Trophoblast cell (in vitro differentiated cells and primary cell): ENCODE results near the gene MYO5A.

Source experiments
- DNase-seq, 2 donors: peaks; one replicate each; pipeline ENCODE4 v3.0.0-alpha.2; 2016
- H2AFZ ChIP-seq: 2 replicates; pipeline ENCODE4 v1.6.1; 2013; ENCODE audit warnings: low read length, moderate library complexity, mild to moderate bottlenecking; ENCODE audit not compliant: insufficient read depth, poor library complexity
- H2AK5ac ChIP-seq: 2 replicates; pipeline ENCODE4 v1.6.1; 2013; ENCODE audit warnings: mild to moderate bottlenecking, low read length
- H2BK120ac ChIP-seq: 2 replicates; pipeline ENCODE4 v1.6.1; 2013; ENCODE audit warnings: low read length, mild to moderate bottlenecking, moderate library complexity; ENCODE audit not compliant: insufficient read depth, poor library complexity
- H2BK12ac ChIP-seq: 2 replicates; pipeline ENCODE4 v1.6.1; 2013; ENCODE audit warnings: mild to moderate bottlenecking, low read length, moderate library complexity
- H2BK5ac ChIP-seq: 2 replicates; pipeline ENCODE4 v1.6.1; 2013; ENCODE audit warnings: low read length, low read depth, moderate library complexity, mild to moderate bottlenecking; ENCODE audit not compliant: poor library complexity
- H3K14ac ChIP-seq: 2 replicates; pipeline ENCODE4 v1.6.1; 2013; ENCODE audit warnings: mild to moderate bottlenecking, low read length
- H3K18ac ChIP-seq: 2 replicates; pipeline ENCODE4 v1.6.1; 2013; ENCODE audit warnings: mild to moderate bottlenecking, low read length
- H3K23ac ChIP-seq: 2 replicates; pipeline ENCODE4 v1.6.1; 2013; ENCODE audit warnings: low read length
- H3K27ac ChIP-seq: 2 replicates; pipeline ENCODE4 v1.5.1; 2013; ENCODE audit warnings: low read depth, mild to moderate bottlenecking, inconsistent platforms, low read length, moderate library complexity
- H3K27me3 ChIP-seq: 2 replicates; pipeline ENCODE4 v1.6.1; 2013; ENCODE audit warnings: inconsistent platforms, mild to moderate bottlenecking, low read length, moderate library complexity; ENCODE audit not compliant: insufficient read depth
- H3K36me3 ChIP-seq, 2 experiments: 1 replicate in 1 of 2; 2 replicates in 1 of 2; pipeline ENCODE4 v1.6.1; 2013; ENCODE audit warnings: low read length in 2 of 2, mild to moderate bottlenecking in 2 of 2, moderate library complexity in 1 of 2; ENCODE audit not compliant: insufficient read depth in 2 of 2, control insufficient read depth in 1 of 2
- H3K4ac ChIP-seq: 2 replicates; pipeline ENCODE4 v1.6.1; 2013; ENCODE audit warnings: low read depth, mild to moderate bottlenecking, low read length, moderate library complexity
- H3K4me1 ChIP-seq, 2 experiments: 1 replicate in 1 of 2; 2 replicates in 1 of 2; pipeline ENCODE4 v1.6.1; 2013; ENCODE audit warnings: low read length in 2 of 2, mild to moderate bottlenecking in 2 of 2, moderate library complexity in 1 of 2; ENCODE audit not compliant: insufficient read depth in 2 of 2, control insufficient read depth in 1 of 2
- H3K4me2 ChIP-seq: 2 replicates; pipeline ENCODE4 v1.6.1; 2013; ENCODE audit warnings: inconsistent platforms, mild to moderate bottlenecking, low read length, moderate library complexity
- H3K4me3 ChIP-seq: 2 replicates; pipeline ENCODE4 v1.5.1; 2013; ENCODE audit warnings: mild to moderate bottlenecking, low read depth, low read length, inconsistent platforms
- H3K79me1 ChIP-seq: one replicate; pipeline ENCODE4 v1.6.1; 2013; ENCODE audit warnings: low read length
- H3K79me2 ChIP-seq: 2 replicates; pipeline ENCODE4 v1.6.1; 2013; ENCODE audit warnings: low read length, mild to moderate bottlenecking; ENCODE audit not compliant: control insufficient read depth, insufficient read depth, poor library complexity
- H3K9ac ChIP-seq: 2 replicates; pipeline ENCODE4 v1.6.1; 2013; ENCODE audit warnings: mild to moderate bottlenecking, low read length
- H3K9me3 ChIP-seq: 2 replicates; pipeline ENCODE4 v1.6.1; 2013; ENCODE audit warnings: low read depth, mild to moderate bottlenecking, control low read depth, inconsistent platforms, low read length; ENCODE audit not compliant: insufficient read depth
- H4K12ac ChIP-seq: 2 replicates; pipeline ENCODE4 v1.6.1; 2013; ENCODE audit warnings: low read depth, mild to moderate bottlenecking, low read length, moderate library complexity
- H4K8ac ChIP-seq: 2 replicates; pipeline ENCODE4 v1.6.1; 2013; ENCODE audit warnings: low read depth, mild to moderate bottlenecking, low read length, moderate library complexity
- H4K91ac ChIP-seq: one replicate; pipeline ENCODE4 v1.6.1; 2013; ENCODE audit warnings: low read depth, mild to moderate bottlenecking, low read length, moderate library complexity
- WGBS: extraction: QIAGEN DNeasy Blood & Tissue Kit; methylation state at CpG from one replicate; pipeline ENCODE4 v1.1.7; 2013; ENCODE audit warnings: missing lambda C conversion rate; ENCODE audit not compliant: insufficient read length, insufficient coverage; ENCODE audit errors: extremely low coverage; 5-methylcytosine and 5-hydroxymethylcytosine counted together

Gene MYO5A

GRCh38 chr15:52480990-52481389 is 47.7 kb downstream of the MYO5A start:
- no peaks in the 10 kb centered on the region for H3K4me1 ChIP-seq
- H3K14ac ChIP-seq = no peak overlapping the region
- no peak overlapping the region for H3K27ac ChIP-seq
- WGBS = no CpG with 5 or more reads among the region's 1 CpG
- H4K8ac ChIP-seq = no peak overlapping the region
- H4K91ac ChIP-seq = no peak overlapping the region
- H3K4me2 ChIP-seq = no peak overlapping the region
- H2AK5ac ChIP-seq = no peak overlapping the region
- no peaks in the 10 kb centered on the region for H3K27me3 ChIP-seq
- no peak overlapping the region for H2BK5ac ChIP-seq
- no peaks in the 10 kb centered on the region for H3K9me3 ChIP-seq
- H3K9ac ChIP-seq = no peak overlapping the region
- H3K23ac ChIP-seq = no peak overlapping the region
- no peak overlapping the region for H2BK120ac ChIP-seq
- no peak overlapping the region for H3K4ac ChIP-seq
- no peak overlapping the region for H2BK12ac ChIP-seq
- no peak overlapping the region for H2AFZ ChIP-seq
- no peaks in the 10 kb centered on the region for H3K36me3 ChIP-seq
- H3K79me1 ChIP-seq = no peaks in the 10 kb centered on the region
- no peak overlapping the region for H3K4me3 ChIP-seq
- DNase-seq = no peak
- no peaks in the 10 kb centered on the region for H3K79me2 ChIP-seq
- no peak overlapping the region for H4K12ac ChIP-seq
- no peak overlapping the region for H3K18ac ChIP-seq

DNA sequence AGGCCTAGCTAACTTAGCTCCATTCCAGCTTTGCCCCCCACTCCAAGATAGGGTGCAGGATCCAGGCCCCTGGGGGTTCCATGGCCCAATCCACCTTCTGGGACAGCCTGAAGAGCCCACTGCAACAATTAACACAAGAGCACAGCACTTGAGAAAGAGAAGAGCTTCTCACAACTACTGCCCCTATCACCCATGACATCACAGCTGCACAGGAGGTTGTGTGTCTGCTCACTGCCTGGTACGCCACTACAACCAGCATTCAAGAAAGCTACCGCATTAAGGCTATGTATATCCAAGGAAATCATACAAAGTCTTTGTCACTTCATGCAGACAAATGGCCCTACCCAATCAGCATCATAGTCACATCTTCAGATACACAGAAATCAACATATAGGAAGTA is 62.0 kb downstream of the MYO5A start:
- Histone ChIP-seq H3K4me1 (no peaks in the 10 kb centered on the region), H2AK5ac (no peak overlapping the region), H2BK120ac (no peak overlapping the region), H3K9ac (no peak overlapping the region), H2BK12ac (no peak overlapping the region), H4K91ac (no peak overlapping the region), H3K4ac (no peak overlapping the region), H3K4me2 (no peak overlapping the region), H3K27me3 (no peaks in the 10 kb centered on the region), H3K23ac (no peak overlapping the region), H2AFZ (no peak overlapping the region), H3K79me2 (no peaks in the 10 kb centered on the region), H3K27ac (no peak overlapping the region), H3K4me3 (no peak overlapping the region), H3K14ac (no peak overlapping the region), H4K8ac (no peak overlapping the region), H3K79me1 (no peaks in the 10 kb centered on the region), H3K9me3 (no peaks in the 10 kb centered on the region), H2BK5ac (no peak overlapping the region), H3K36me3 (no peaks in the 10 kb centered on the region), H4K12ac (no peak overlapping the region), H3K18ac (no peak overlapping the region)
- peak; percentile 57 to 62 for DNase-seq
- no CpG with 5 or more reads among the region's 2 CpGs for WGBS

GRCh38 chr15:52466134-52466701 is 62.5 kb downstream of the MYO5A start:
- H3K23ac ChIP-seq = no peak overlapping the region
- no peak overlapping the region for H3K4me3 ChIP-seq
- H3K9me3 ChIP-seq = no peaks in the 10 kb centered on the region
- H3K27ac ChIP-seq = no peak overlapping the region
- H2BK120ac ChIP-seq = no peak overlapping the region
- H3K36me3 ChIP-seq = no peaks in the 10 kb centered on the region
- no peak overlapping the region for H3K14ac ChIP-seq
- no peaks in the 10 kb centered on the region for H3K27me3 ChIP-seq
- no peak overlapping the region for H3K9ac ChIP-seq
- no peaks in the 10 kb centered on the region for H3K79me1 ChIP-seq
- no peak overlapping the region for H2AK5ac ChIP-seq
- no peak overlapping the region for H4K12ac ChIP-seq
- no peak overlapping the region for H3K4me2 ChIP-seq
- no peaks in the 10 kb centered on the region for H3K79me2 ChIP-seq
- H4K91ac ChIP-seq = no peak overlapping the region
- DNase-seq = peak; percentile 18 to 25
- H4K8ac ChIP-seq = no peak overlapping the region
- H3K4me1 ChIP-seq = no peaks in the 10 kb centered on the region
- no peak overlapping the region for H2BK12ac ChIP-seq
- WGBS = no CpG with 5 or more reads among the region's 2 CpGs
- H3K4ac ChIP-seq = no peak overlapping the region
- H2AFZ ChIP-seq = no peak overlapping the region
- H2BK5ac ChIP-seq = no peak overlapping the region
- H3K18ac ChIP-seq = no peak overlapping the region

- no peak overlapping the region for H2AK5ac ChIP-seq
- H3K9ac ChIP-seq = no peak overlapping the region
- H2BK12ac ChIP-seq = no peak overlapping the region
- no peak overlapping the region for H3K23ac ChIP-seq
- H4K91ac ChIP-seq = no peak overlapping the region
- H4K12ac ChIP-seq = no peak overlapping the region
- no peak overlapping the region for H2AFZ ChIP-seq
- no peak overlapping the region for H3K18ac ChIP-seq
- H3K4me3 ChIP-seq = no peak overlapping the region
- H3K27ac ChIP-seq = no peak overlapping the region
- H3K27me3 ChIP-seq = no peaks in the 10 kb centered on the region
- H2BK120ac ChIP-seq = no peak overlapping the region
- H3K4me1 ChIP-seq = no peaks in the 10 kb centered on the region
- no peak overlapping the region for H3K14ac ChIP-seq
- H3K4ac ChIP-seq = no peak overlapping the region
- no peak overlapping the region for H3K4me2 ChIP-seq
- H3K36me3 ChIP-seq = no peaks in the 10 kb centered on the region
- H3K9me3 ChIP-seq = no peaks in the 10 kb centered on the region
- no peak overlapping the region for H4K8ac ChIP-seq
- H2BK5ac ChIP-seq = no peak overlapping the region
- no peaks in the 10 kb centered on the region for H3K79me2 ChIP-seq
- WGBS = no CpG with 5 or more reads among the region's 3 CpGs
- H3K79me1 ChIP-seq = no peaks in the 10 kb centered on the region
- no peak for DNase-seq
These were observed 64.2 kb downstream of the MYO5A start for GRCh38 chr15:52464478-52464877.
